Left hindlimb (tissue), 1 donor: Measurements from ENCODE around the gene SLC49A4.

ENCODE experiments used
- DNase-seq: peaks from one replicate; pipeline ENCODE4 v3.0.0-alpha.2; 2018

Gene SLC49A4

GRCh38 chr3:122911901-122912300 lies 117.0 kb downstream of the SLC49A4 start:
- DNase-seq, result no peak

GRCh38 chr3:122912772-122913538 lies 118.1 kb downstream of the SLC49A4 start:
- DNase-seq, result no peak

GRCh38 chr3:122913539-122914100 lies 118.8 kb downstream of the SLC49A4 start:
- DNase-seq, result no peak

- DNase-seq, result no peak
Measured at GRCh38 chr3:122915300-122916055, 120.6 kb downstream of the SLC49A4 start.

- no peak for DNase-seq
Measured at GRCh38 chr3:122916084-122916483, 121.2 kb downstream of the SLC49A4 start.

- DNase-seq, result no peak
Measured at GRCh38 chr3:122916580-122916979, 121.7 kb downstream of the SLC49A4 start.

- no peak for DNase-seq
Measured at GRCh38 chr3:122917412-122917811, 122.5 kb downstream of the SLC49A4 start.

GRCh38 chr3:122918576-122919290 lies 123.9 kb downstream of the SLC49A4 start:
- DNase-seq, result no peak

- no peak for DNase-seq
Measured at GRCh38 chr3:122919291-122919610, 124.4 kb downstream of the SLC49A4 start.

GRCh38 chr3:122920986-122921385 lies 126.1 kb downstream of the SLC49A4 start:
- DNase-seq, result no peak

GRCh38 chr3:122921791-122922651 lies 127.2 kb downstream of the SLC49A4 start:
- DNase-seq, result no peak

GRCh38 chr3:122923611-122924010 lies 128.7 kb downstream of the SLC49A4 start:
- DNase-seq, result no peak

- DNase-seq, result no peak
Measured at GRCh38 chr3:122924056-122924455, 129.2 kb downstream of the SLC49A4 start.

- no peak for DNase-seq
Measured at GRCh38 chr3:122925756-122926155, 130.9 kb downstream of the SLC49A4 start.

- DNase-seq, result no peak
Measured at GRCh38 chr3:122926322-122926721, 131.5 kb downstream of the SLC49A4 start.

- DNase-seq, result no peak
Measured at GRCh38 chr3:122926811-122927210, 131.9 kb downstream of the SLC49A4 start.

GRCh38 chr3:122927726-122928125 lies 132.9 kb downstream of the SLC49A4 start:
- DNase-seq, result no peak

GRCh38 chr3:122928396-122929187 lies 133.7 kb downstream of the SLC49A4 start:
- DNase-seq, result no peak

GRCh38 chr3:122929188-122930062 lies 134.6 kb downstream of the SLC49A4 start:
- DNase-seq, result no peak
